ENCODE data around the gene SEC22A.
"Not testable (repeated sequence)": the region's sequence is repeated elsewhere in the genome, so short reads cannot be mapped to it uniquely, and the experiment has no call there.

SEC22A gene

DNA sequence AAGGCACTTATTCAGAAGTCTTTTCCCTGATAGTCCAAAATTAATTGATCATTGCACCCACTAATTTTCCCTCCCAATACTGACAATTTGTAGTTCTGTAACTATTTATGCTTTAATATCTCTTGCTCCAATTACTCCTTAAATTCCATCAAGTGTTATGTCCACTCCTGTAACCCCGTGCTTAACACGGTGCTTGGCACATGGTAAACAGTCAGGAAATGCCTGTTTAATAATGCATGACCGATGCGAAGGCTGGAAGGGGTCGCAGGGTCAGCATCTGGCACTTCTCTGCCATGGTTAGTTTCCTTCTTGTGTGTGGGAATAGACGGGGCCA is 553 bp upstream of the SEC22A start:
- Histone ChIP-seq H3K4me3 (peak overlapping the region; percentile 80), H3K27ac (peak overlapping the region in 1 of 2 donors; percentile 78)
- TF ChIP-seq, protein P1, sequence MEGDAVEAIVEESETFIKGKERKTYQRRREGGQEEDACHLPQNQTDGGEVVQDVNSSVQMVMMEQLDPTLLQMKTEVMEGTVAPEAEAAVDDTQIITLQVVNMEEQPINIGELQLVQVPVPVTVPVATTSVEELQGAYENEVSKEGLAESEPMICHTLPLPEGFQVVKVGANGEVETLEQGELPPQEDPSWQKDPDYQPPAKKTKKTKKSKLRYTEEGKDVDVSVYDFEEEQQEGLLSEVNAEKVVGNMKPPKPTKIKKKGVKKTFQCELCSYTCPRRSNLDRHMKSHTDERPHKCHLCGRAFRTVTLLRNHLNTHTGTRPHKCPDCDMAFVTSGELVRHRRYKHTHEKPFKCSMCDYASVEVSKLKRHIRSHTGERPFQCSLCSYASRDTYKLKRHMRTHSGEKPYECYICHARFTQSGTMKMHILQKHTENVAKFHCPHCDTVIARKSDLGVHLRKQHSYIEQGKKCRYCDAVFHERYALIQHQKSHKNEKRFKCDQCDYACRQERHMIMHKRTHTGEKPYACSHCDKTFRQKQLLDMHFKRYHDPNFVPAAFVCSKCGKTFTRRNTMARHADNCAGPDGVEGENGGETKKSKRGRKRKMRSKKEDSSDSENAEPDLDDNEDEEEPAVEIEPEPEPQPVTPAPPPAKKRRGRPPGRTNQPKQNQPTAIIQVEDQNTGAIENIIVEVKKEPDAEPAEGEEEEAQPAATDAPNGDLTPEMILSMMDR (IDR thresholded peaks at IDR 0.05) = no peak
- DNase-seq (ENCODE audit: low spot score) = no peak

DNA sequence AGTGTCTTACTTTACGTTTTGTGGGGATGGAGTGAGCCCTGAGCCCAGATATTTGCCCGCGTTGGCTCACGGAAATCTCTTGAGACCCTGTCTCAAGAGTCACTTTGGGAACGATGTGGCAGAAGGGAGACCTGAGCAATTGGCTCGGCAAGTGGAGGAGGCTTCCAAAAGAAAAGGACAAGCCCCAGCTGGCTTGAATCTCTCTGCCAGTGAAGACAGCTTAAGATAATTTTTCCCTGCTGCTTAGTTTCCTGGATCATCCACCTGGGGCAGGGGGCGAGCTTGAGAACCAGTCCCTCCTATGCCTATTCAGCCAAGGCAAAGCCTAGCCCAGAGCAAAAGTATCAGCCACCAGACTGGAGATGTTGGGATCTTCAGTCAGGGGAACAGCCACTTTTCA is 708 bp downstream of the SEC22A start:
- H3K4me3 ChIP-seq = peak overlapping the region; percentile 80
- H3K27ac ChIP-seq = peak overlapping the region; percentile 78 to 91
- DNase-seq (ENCODE audit: low spot score) = no peak
- TF ChIP-seq, protein P1 (IDR thresholded peaks at IDR 0.05) = no peak

DNA sequence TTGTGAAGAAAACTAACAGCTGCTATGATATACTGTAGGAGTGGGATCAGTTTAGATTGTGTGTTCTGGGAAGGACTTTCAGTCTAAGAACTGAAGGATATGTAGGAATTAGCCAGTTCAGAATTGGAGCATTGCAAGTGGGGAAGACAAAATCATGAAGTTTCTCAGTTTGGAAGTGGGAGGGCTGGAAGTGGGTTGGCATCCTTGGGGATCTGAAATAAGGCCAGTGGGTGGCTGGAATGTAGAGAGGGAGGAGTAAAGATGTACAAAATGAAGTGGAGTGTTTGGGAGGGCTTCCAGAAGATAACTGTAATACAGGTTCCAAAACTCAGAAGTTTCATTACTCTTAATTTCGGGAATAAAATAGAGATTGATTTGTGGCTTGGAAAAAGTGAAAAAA is 17.2 kb downstream of the SEC22A start:
- TF ChIP-seq, protein P1 (IDR thresholded peaks at IDR 0.05) = no peak
- no peak for DNase-seq (ENCODE audit: low spot score)
- no peak overlapping the region for H3K27ac ChIP-seq
- no peak overlapping the region for H3K4me3 ChIP-seq

DNA sequence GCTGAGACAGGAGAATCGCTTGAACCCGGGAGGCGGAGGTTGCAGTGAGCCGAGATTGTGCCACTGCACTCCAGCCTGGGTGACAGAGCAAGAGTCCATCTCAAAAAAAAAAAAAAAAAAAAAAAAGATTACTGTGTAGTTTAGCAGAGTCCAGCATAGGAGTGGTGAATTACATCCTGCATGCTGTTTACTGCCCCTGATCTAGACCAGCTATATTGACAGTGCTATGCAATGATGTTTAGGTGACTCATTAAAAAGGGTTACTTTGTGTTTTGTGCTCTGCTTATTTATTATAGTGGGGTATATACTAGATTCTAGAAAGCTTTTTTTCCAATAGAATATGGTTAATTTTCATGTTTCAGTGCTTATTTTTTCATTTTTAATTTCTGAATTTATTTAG is 19.6 kb downstream of the SEC22A start:
- not testable (repeated sequence) for H3K27ac ChIP-seq; DNase-seq (ENCODE audit: low spot score); H3K4me3 ChIP-seq

DNA sequence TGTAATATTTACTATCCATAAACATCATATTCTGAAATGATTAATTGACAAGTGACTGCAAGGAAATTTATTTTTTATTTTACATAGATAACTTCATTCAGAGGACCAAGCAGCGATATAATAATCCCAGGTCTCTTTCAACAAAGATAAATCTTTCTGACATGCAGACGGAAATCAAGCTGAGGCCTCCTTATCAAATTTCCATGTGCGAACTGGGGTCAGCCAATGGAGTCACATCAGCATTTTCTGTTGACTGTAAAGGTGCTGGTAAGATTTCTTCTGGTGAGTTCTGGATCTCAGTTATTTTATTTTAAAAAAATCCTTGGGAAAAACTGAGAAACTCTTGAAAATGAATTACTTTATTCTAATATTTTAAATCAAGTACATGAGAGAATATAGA is 23.3 kb downstream of the SEC22A start:
- no peak overlapping the region for H3K4me3 ChIP-seq
- TF ChIP-seq, protein P1 (IDR thresholded peaks at IDR 0.05) = no peak
- DNase-seq (ENCODE audit: low spot score) = no peak

DNA sequence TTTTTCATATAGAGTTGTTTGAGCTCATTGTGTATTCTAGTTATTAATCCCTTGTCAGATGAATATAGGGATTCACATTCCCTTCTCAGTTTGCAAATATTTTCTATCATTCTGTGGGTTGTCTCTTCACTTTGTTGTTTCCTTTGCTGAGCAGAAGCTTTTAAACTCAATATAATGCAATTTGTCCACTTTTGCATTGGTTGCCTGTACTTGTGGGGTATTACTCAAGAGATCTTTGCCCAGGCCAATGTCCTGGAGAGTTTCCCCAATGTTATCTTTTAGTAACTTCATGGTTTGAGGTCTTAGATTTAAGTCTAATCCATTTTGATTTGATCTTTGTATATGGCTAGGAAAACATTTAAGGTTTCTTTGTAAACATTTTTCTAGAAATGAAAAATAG is 24.8 kb downstream of the SEC22A start:
- Histone ChIP-seq H3K4me3 (no peak overlapping the region), H3K27ac (no peak overlapping the region)
- DNase-seq (ENCODE audit: low spot score) = no peak
- TF ChIP-seq, protein P1 (IDR thresholded peaks at IDR 0.05) = no peak

More for the DNA sequence above, 23.3 kb downstream of the SEC22A start:
- no peak overlapping the region for H3K27ac ChIP-seq

DNA sequence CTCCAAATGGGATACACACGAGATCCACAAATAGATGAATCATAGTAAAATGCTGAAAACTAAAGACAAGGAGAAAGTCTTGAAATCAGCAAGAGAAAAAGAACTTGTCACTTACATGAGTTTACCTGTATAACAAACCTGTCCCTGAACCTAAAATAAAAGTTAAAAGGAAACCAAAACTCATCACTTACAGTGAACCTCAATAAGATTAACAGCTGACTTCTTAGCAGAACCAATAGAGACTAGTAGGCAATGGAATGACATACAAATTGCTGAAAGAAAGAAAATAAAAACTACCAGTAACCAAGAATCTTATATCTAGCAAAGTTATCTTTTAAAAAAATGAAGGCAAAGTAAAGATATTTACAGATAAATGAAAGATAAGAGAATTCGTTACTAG is 27.4 kb downstream of the SEC22A start:
- H3K27ac ChIP-seq = no peak overlapping the region
- no peak for DNase-seq (ENCODE audit: low spot score)
- no peak overlapping the region for H3K4me3 ChIP-seq
- TF ChIP-seq, protein P1 (IDR thresholded peaks at IDR 0.05) = no peak

DNA sequence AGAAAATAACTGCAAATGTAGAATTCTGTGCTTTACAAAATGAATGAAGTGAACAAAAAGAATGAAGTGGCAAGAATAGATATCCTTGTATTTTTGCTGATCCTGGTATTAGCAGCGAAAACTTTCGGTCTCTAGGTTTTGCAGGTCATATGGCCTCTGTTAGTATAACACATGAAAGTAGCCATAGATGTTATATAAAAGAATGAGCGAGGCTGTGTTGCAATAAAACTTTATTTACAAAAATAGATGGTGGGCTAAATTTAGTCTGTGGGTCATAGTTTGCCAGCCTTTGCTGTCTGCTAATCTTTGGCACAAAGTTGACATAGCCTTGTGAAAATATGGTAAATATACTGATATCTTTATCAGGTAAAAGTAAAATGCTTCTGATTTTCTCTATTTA is 35.2 kb downstream of the SEC22A start:
- Histone ChIP-seq H3K27ac (no peak overlapping the region), H3K4me3 (no peak overlapping the region)
- no peak for DNase-seq (ENCODE audit: low spot score)
- TF ChIP-seq, protein P1 (IDR thresholded peaks at IDR 0.05) = no peak

DNA sequence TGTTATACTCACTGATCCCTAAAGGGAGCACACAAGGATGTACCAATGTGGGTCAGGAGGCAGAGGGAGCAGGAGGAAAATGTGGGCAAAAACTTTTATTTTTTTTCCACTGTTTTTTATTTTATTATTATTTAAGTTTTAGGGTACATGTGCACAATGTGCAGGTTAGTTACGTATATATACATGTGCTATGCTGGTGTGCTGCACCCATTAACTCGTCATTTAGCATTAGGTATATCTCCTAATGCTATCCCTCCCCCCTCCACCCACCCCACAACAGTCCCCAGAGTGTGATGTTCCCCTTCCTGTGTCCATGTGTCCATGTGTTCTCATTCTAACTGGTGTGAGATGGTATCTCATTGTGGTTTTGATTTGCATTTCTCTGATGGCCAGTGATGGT is 37.4 kb downstream of the SEC22A start:
- DNase-seq (ENCODE audit: low spot score); H3K4me3 ChIP-seq; H3K27ac ChIP-seq: not testable (repeated sequence)
